NB4 (cell line): ENCODE measurements around the gene HOXA4.

Experiments used
- CTCF ChIP-seq: IDR thresholded peaks from one replicate; pipeline ENCODE4 v1.5.1; 2012; ENCODE audit warnings: low read depth, low read length
- MAX ChIP-seq: IDR thresholded peaks from 2 replicates; pipeline ENCODE4 v1.6.1; 2011; ENCODE audit warnings: low read depth, low read length
- MYC ChIP-seq: IDR thresholded peaks from 2 replicates; pipeline ENCODE4 v1.6.1; 2011; ENCODE audit warnings: low read depth, low read length
- POLR2A ChIP-seq: IDR thresholded peaks from 2 replicates; pipeline ENCODE4 v1.6.1; 2011; ENCODE audit warnings: mild to moderate bottlenecking; ENCODE audit not compliant: insufficient read length; ENCODE audit errors: extremely low read depth

GRCh38 chr7:27170426-27171324 is 40.1 kb upstream of the HOXA4 start:
- TF ChIP-seq CTCF = no peak
- no peak for TF ChIP-seq POLR2A
- TF ChIP-seq MAX = no peak
- TF ChIP-seq MYC = no peak
